Measurements from ENCODE around the gene TMEM143. TPM values are rescaled to one million over a fixed set of nuclear protein-coding genes. Genes with fewer than 3 reads are reported as not detected.

Gene TMEM143
- total and polyA plus RNA-seq, 2 of the 8 experiments (the other 6 are each of a cell fraction or from before 2014, with no cell fraction given), result 14.2 to 19.1 TPM

- Histone ChIP-seq H3K4me3 (ENCODE audit: extremely low read depth in 1 of 4, insufficient read depth in 2 of 4, low read depth in 3 of 4, low read length in 4 of 4) (no peak overlapping the region), H2BK12ac (ENCODE audit: low read depth, low read length) (no peak overlapping the region), H4K91ac (replicated peaks; ENCODE audit: insufficient read length, low read length) (no peak overlapping the region), H2BK5ac (ENCODE audit: low read depth, low read length) (no peak overlapping the region), H4K8ac (ENCODE audit: extremely low read depth, insufficient read depth, low read length) (no peak overlapping the region), H2AK5ac (ENCODE audit: low read depth, low read length) (no peak overlapping the region), H3K9me3 (ENCODE audit: insufficient read depth in 2 of 2, low read depth in 1 of 2, low read length in 1 of 2) (no peaks in the 10 kb centered on the region), H3K23me2 (ENCODE audit: low read depth, low read length) (no peaks in the 10 kb centered on the region), H3K36me3 (ENCODE audit: control insufficient read depth in 2 of 4, insufficient read depth in 4 of 4, low read length in 3 of 4) (no peaks in the 10 kb centered on the region), H4K5ac (ENCODE audit: insufficient read length, low read depth, low read length) (no peak overlapping the region), H3K4ac (replicated peaks; ENCODE audit: insufficient read length, low read depth, low read length) (no peak overlapping the region), H3K27ac (ENCODE audit: low read depth, low read length) (no peak overlapping the region), H2BK20ac (ENCODE audit: low read length) (no peak overlapping the region), H3K14ac (ENCODE audit: insufficient read length) (no peak overlapping the region), H3K56ac (replicated peaks; ENCODE audit: insufficient read length, low read depth, low read length) (no peak overlapping the region), H3K4me1 (replicated peaks in 1 of 4; ENCODE audit: control insufficient read depth in 3 of 4, insufficient read depth in 4 of 4, low read length in 3 of 4) (no peaks in the 10 kb centered on the region), H4K20me1 (replicated peaks in 1 of 2; ENCODE audit: control insufficient read depth in 1 of 2, insufficient read depth in 2 of 2, low read length in 2 of 2) (no peaks in the 10 kb centered on the region), H3K9ac (replicated peaks in 1 of 4; ENCODE audit: extremely low read depth in 1 of 4, low read depth in 3 of 4, low read length in 3 of 4) (no peak overlapping the region), H3K79me1 (ENCODE audit: low read depth, low read length) (no peaks in the 10 kb centered on the region), H2AFZ (ENCODE audit: low read length) (no peak overlapping the region), H2BK15ac (ENCODE audit: low read length) (no peak overlapping the region), H3K4me2 (ENCODE audit: insufficient read depth in 1 of 2, low read depth in 2 of 2, low read length in 2 of 2) (no peak overlapping the region), H3K23ac (ENCODE audit: insufficient read length) (no peak overlapping the region), H3K18ac (ENCODE audit: extremely low read depth, low read length) (no peak overlapping the region), H3K79me2 (ENCODE audit: control insufficient read depth in 1 of 2, insufficient read depth in 2 of 2, low read length in 2 of 2) (no peaks in the 10 kb centered on the region), H2BK120ac (replicated peaks; ENCODE audit: low read depth, low read length) (no peak overlapping the region), H3K27me3 (replicated peaks in 1 of 4; ENCODE audit: control insufficient read depth in 3 of 4, extremely low read depth in 1 of 4, insufficient read depth in 3 of 4, low read length in 3 of 4) (no peaks in the 10 kb centered on the region)
- no peak for FAIRE-seq
- ChIA-PET POLR2A (ENCODE audit: partially characterized antibody) (interaction anchor here (1.0 to 1.3 kb wide), 4 partner anchors 12 to 22 kb away, joined by 3 to 4 read pairs (median 4); partner anchors contain the start of genes SYNGR4 and TMEM143), CTCF (ENCODE audit: partially characterized antibody) (interaction anchor here (0.6 to 3.8 kb wide), 16 partner anchors 8 to 959 kb away, joined by 3 to 29 read pairs (median 4); partner anchors contain the start of genes KDELR1, SYNGR4 and TMEM143)
- WGBS, 2 experiments (ENCODE audit: extremely low coverage in 1 of 2, insufficient coverage in 1 of 2, insufficient read length in 1 of 2, insufficient replicate concordance in 2 of 2, low coverage in 1 of 2, low lambda C conversion rate in 2 of 2, missing lambda C conversion rate in 1 of 2), result 48% methylated on average over 8 of the region's 8 CpGs; no CpG with 5 or more reads in 1 of the 2 experiments
- DNase-seq (ENCODE audit: low read depth in 1 of 2, low spot score in 2 of 2), result peak in 1 of 2 experiments; percentile 97
- no peak for TF ChIP-seq TCF12 (IDR thresholded peaks at IDR 0.05; ENCODE audit: low read depth, low read length)
- no peak for TF ChIP-seq CBX8 (IDR thresholded peaks at IDR 0.05; ENCODE audit: borderline replicate concordance, low read depth, low read length)
- TF ChIP-seq TBP (IDR thresholded peaks at IDR 0.05; ENCODE audit: low read depth, low read length), result no peak
- no peak for TF ChIP-seq CEBPB (IDR thresholded peaks at IDR 0.05; ENCODE audit: low read depth, low read length)
- peak; percentile 66 to 72 for TF ChIP-seq RAD21 (IDR thresholded peaks at IDR 0.05 in 1 of 2, conservative IDR thresholded peaks at IDR 0.05 in 1 of 2; ENCODE audit: low read depth in 2 of 2, low read length in 2 of 2)
- no peak for TF ChIP-seq CBX5 (IDR thresholded peaks at IDR 0.05; ENCODE audit: low read depth, low read length)
- TF ChIP-seq CTCF (IDR thresholded peaks at IDR 0.05; ENCODE audit: control extremely low read depth in 1 of 3, insufficient read depth in 1 of 3, low read depth in 1 of 3, low read length in 3 of 3), result peak; percentile 84 to 98 (median 93)
- TF ChIP-seq RBBP5 (IDR thresholded peaks at IDR 0.05; ENCODE audit: borderline replicate concordance, low read depth, low read length), result no peak
- peak; percentile 100 for TF ChIP-seq KDM1A (IDR thresholded peaks at IDR 0.05; ENCODE audit: borderline replicate concordance, low read length)
- no peak for TF ChIP-seq PHF8 (conservative IDR thresholded peaks at IDR 0.05; ENCODE audit: low read depth, low read length)
- TF ChIP-seq GTF2F1 (IDR thresholded peaks at IDR 0.05; ENCODE audit: borderline replicate concordance, low read depth, low read length), result no peak
Observed at GRCh38 chr19:48351341-48351752, 12.4 kb downstream of the TMEM143 start.
